Mucosa of descending colon (tissue), 3 donors: ENCODE measurements around the gene SPATA16. TPM values are rescaled to one million over a fixed set of nuclear protein-coding genes. Genes with fewer than 3 reads are reported as not detected.
"Not testable (repeated sequence)": the region's sequence is repeated elsewhere in the genome, so short reads cannot be mapped to it uniquely, and the experiment has no call there.

Experiments
- ATAC-seq: fragments of 200-7000 bp; cut with Tn5 transposase; one replicate; pipeline ENCODE4 v1.9.1; 2020; ENCODE audit warnings: mild to moderate bottlenecking, moderate library complexity
- DNase-seq, 3 donors: peaks; one replicate each; pipeline ENCODE4 v3.0.0-alpha.2; 2020
- H3K36me3 ChIP-seq: fragments of 200-600 bp; one replicate; pipeline ENCODE4 v1.8.0; 2021; ENCODE audit warnings: low read depth, mild to moderate bottlenecking
- H3K4me1 ChIP-seq: fragments of 200-600 bp; one replicate; pipeline ENCODE4 v1.8.0; 2021; ENCODE audit warnings: low read depth, mild to moderate bottlenecking
- H3K4me3 ChIP-seq: fragments of 200-600 bp; one replicate; pipeline ENCODE4 v1.8.0; 2021; ENCODE audit warnings: mild to moderate bottlenecking
- H3K9me3 ChIP-seq: fragments of 200-600 bp; one replicate; pipeline ENCODE4 v1.8.0; 2021; ENCODE audit warnings: mild to moderate bottlenecking
- CTCF ChIP-seq: fragments of 200-600 bp; IDR thresholded peaks from one replicate; pipeline ENCODE4 v1.8.0; 2022; ENCODE audit warnings: antibody characterized with exemption, mild to moderate bottlenecking
- intact Hi-C, 2 donors: fragments of 100-400 bp; cut with DNase I in 1 of 2; cut with micrococcal nuclease in 1 of 2; formaldehyde crosslinking; loops; one replicate each; pipeline versions ENCODE4 v1.11.0 to v1.11.1; 2022; cut with DNase I, micrococcal nuclease
- total RNA-seq, 3 donors: library from RNA; stranded (reverse); fragmentation: NEBNext Ultra II Directional in 2 of 3; extraction: Animal tissue kit (Norgen Biotek cat#: 25700) in 2 of 3; gene quantifications; one replicate each; pipeline versions ENCODE4 v1.2.1 to v1.2.4, GENCODE V29; 2021 to 2023
- donor health status: DM: no; HTN: no; CAD: no; lungs with moderate emphysema.
- donor health status: DM: no; HTN: no; CAD: no.
- donor health status: DM: no; HTN: yes; CAD: no.

SPATA16 gene
- total RNA-seq, 3 donors from 2014 or later: not detected

GRCh38 chr3:172972067-172972466 lies 169.0 kb downstream of the SPATA16 start:
- no peak for TF ChIP-seq CTCF
- Histone ChIP-seq H3K9me3 (no peaks in the 10 kb centered on the region), H3K4me1 (no peaks in the 10 kb centered on the region), H3K4me3 (no peak overlapping the region), H3K36me3 (no peaks in the 10 kb centered on the region)
- no peak for DNase-seq
- intact Hi-C loops: no loop called here
- ATAC-seq: no peak

GRCh38 chr3:172968646-172969045 lies 172.4 kb downstream of the SPATA16 start:
- no peak for ATAC-seq
- no peaks in the 10 kb centered on the region for H3K36me3 ChIP-seq

GRCh38 chr3:172965256-172965655 lies 175.8 kb downstream of the SPATA16 start:
- no peak for ATAC-seq
- Histone ChIP-seq H3K4me1 (no peaks in the 10 kb centered on the region), H3K9me3 (no peaks in the 10 kb centered on the region), H3K36me3 (no peaks in the 10 kb centered on the region), H3K4me3 (no peak overlapping the region)
- DNase-seq: no peak
- intact Hi-C loops: no loop called here
- TF ChIP-seq CTCF: no peak

More at GRCh38 chr3:172968646-172969045, 172.4 kb downstream of the SPATA16 start:
- no peak overlapping the region for H3K4me3 ChIP-seq
- no peak for DNase-seq
- intact Hi-C loops: no loop called here
- H3K9me3 ChIP-seq: no peaks in the 10 kb centered on the region
- no peaks in the 10 kb centered on the region for H3K4me1 ChIP-seq
- TF ChIP-seq CTCF: no peak

- not testable (repeated sequence) for H3K36me3 ChIP-seq
Measured at GRCh38 chr3:172960626-172961182, 180.3 kb downstream of the SPATA16 start.

GRCh38 chr3:172958565-172958964 lies 182.5 kb downstream of the SPATA16 start:
- no peak for DNase-seq
- ATAC-seq: no peak

More at GRCh38 chr3:172960626-172961182, 180.3 kb downstream of the SPATA16 start:
- ATAC-seq, H3K9me3 ChIP-seq, intact Hi-C loops, H3K4me3 ChIP-seq, DNase-seq, H3K4me1 ChIP-seq: not testable (repeated sequence)

GRCh38 chr3:172953571-172953970 lies 187.5 kb downstream of the SPATA16 start:
- Histone ChIP-seq H3K4me3 (no peak overlapping the region), H3K36me3 (no peaks in the 10 kb centered on the region), H3K4me1 (no peaks in the 10 kb centered on the region), H3K9me3 (no peaks in the 10 kb centered on the region)
- ATAC-seq: no peak
- DNase-seq: no peak
- TF ChIP-seq CTCF: no peak
- intact Hi-C loops: no loop called here

More at GRCh38 chr3:172958565-172958964, 182.5 kb downstream of the SPATA16 start:
- TF ChIP-seq CTCF: no peak
- no peaks in the 10 kb centered on the region for H3K36me3 ChIP-seq
- no peaks in the 10 kb centered on the region for H3K4me1 ChIP-seq
- no peak overlapping the region for H3K4me3 ChIP-seq
- intact Hi-C loops: no loop called here
- no peaks in the 10 kb centered on the region for H3K9me3 ChIP-seq
